ENCODE data around the gene NCCRP1.
"Not testable (repeated sequence)": the region's sequence is repeated elsewhere in the genome, so short reads cannot be mapped to it uniquely, and the experiment has no call there.

DNA sequence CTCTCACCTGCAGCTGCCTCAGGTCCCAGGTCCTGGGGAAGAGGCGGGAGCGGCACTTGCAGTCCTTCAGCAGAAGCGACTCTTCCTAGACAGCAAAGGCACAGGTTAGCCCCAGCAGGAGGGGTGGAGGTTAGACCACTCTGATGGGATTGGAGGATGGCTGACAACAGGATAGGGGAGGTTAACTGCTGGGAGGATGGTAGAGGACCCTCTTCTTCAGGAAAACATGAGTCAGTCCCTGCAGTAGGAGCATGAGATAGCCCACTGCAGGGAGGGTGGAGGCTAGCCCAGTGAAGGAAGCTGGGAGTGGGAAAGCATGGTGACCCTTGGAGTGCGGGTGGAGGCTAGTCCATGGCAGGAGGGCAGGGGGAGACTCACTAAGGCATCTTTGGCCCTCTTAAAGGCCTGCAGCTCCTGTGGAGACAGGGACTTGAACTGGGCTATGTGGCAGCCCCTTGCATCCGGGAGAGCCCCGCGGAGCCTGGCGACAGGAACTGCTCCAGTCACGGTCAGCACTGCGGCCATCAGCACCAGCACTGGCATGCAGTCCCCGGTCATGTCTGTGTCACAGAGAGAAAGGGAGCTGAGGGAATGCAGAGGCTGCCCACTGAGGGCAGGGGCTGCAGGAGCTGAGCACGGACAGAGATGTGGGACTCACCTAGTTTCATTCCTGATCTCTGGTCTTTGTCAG lies 47.8 kb downstream of the NCCRP1 start, which contains the start of gene IFNL3:
- TF ChIP-seq, protein P1, sequence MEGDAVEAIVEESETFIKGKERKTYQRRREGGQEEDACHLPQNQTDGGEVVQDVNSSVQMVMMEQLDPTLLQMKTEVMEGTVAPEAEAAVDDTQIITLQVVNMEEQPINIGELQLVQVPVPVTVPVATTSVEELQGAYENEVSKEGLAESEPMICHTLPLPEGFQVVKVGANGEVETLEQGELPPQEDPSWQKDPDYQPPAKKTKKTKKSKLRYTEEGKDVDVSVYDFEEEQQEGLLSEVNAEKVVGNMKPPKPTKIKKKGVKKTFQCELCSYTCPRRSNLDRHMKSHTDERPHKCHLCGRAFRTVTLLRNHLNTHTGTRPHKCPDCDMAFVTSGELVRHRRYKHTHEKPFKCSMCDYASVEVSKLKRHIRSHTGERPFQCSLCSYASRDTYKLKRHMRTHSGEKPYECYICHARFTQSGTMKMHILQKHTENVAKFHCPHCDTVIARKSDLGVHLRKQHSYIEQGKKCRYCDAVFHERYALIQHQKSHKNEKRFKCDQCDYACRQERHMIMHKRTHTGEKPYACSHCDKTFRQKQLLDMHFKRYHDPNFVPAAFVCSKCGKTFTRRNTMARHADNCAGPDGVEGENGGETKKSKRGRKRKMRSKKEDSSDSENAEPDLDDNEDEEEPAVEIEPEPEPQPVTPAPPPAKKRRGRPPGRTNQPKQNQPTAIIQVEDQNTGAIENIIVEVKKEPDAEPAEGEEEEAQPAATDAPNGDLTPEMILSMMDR (conservative IDR thresholded peaks at IDR 0.05 in 1 of 2, IDR thresholded peaks at IDR 0.05 in 1 of 2; ENCODE audit: low read depth in 1 of 2, low read length in 2 of 2), result not testable (repeated sequence)
- not testable (repeated sequence) for TF ChIP-seq EZH2 (IDR thresholded peaks at IDR 0.05; ENCODE audit: low read length, missing control alignments)
